NB4 (cell line): ENCODE measurements around the gene LHX4.

Experiments used
- CTCF ChIP-seq: IDR thresholded peaks from one replicate; pipeline ENCODE4 v1.5.1; 2012; ENCODE audit warnings: low read depth, low read length
- MAX ChIP-seq: IDR thresholded peaks from 2 replicates; pipeline ENCODE4 v1.6.1; 2011; ENCODE audit warnings: low read depth, low read length
- MYC ChIP-seq: IDR thresholded peaks from 2 replicates; pipeline ENCODE4 v1.6.1; 2011; ENCODE audit warnings: low read depth, low read length
- POLR2A ChIP-seq: IDR thresholded peaks from 2 replicates; pipeline ENCODE4 v1.6.1; 2011; ENCODE audit warnings: mild to moderate bottlenecking; ENCODE audit not compliant: insufficient read length; ENCODE audit errors: extremely low read depth

- TF ChIP-seq CTCF = no peak
- no peak for TF ChIP-seq POLR2A
- TF ChIP-seq MAX = no peak
- TF ChIP-seq MYC = no peak
Measured at GRCh38 chr1:180185281-180185680, 44.8 kb upstream of the LHX4 start.
